HEK293 (cell line): Measurements from ENCODE around the gene RPL9.

Experiments used
- CTCF ChIA-PET: fragments of 350-600 bp; formaldehyde crosslinking; extraction: SDS; loops from one replicate; lab custom pipeline; 2021; ENCODE audit warnings: antibody characterized with exemption; lab: Yijun Ruan, JAX
- POLR2A ChIA-PET: fragments of 300-600 bp; formaldehyde crosslinking; extraction: SDS; loops from one replicate; lab custom pipeline; 2020; ENCODE audit warnings: antibody characterized with exemption, inconsistent platforms; lab: Yijun Ruan, JAX
- H3K27ac ChIP-seq: fragments of 200-500 bp; sonication (Bioruptor generic); 2 replicates; pipeline ENCODE4 v1.5.1; 2014; ENCODE audit warnings: low read depth, low read length, control low read depth, inconsistent platforms; ENCODE audit errors: extremely low read depth
- H3K36me3 ChIP-seq, 2 experiments: fragments of 200-500 bp in 1 of 2; sonication (Bioruptor generic) in 1 of 2; 1 replicate in 1 of 2; 2 replicates in 1 of 2; pipeline ENCODE4 v1.5.1; 2014 to 2017; ENCODE audit warnings: inconsistent platforms in 2 of 2, low read length in 2 of 2; ENCODE audit not compliant: control insufficient read depth in 2 of 2, insufficient read depth in 1 of 2
- H3K4me1 ChIP-seq: fragments of 200-500 bp; sonication (Bioruptor generic); 2 replicates; pipeline ENCODE4 v1.5.1; 2014; ENCODE audit warnings: mild to moderate bottlenecking, low read length, inconsistent platforms; ENCODE audit not compliant: control insufficient read depth, insufficient read depth
- H3K4me3 ChIP-seq: 2 replicates; pipeline ENCODE4 v1.5.1; 2011; ENCODE audit warnings: low read depth, mild to moderate bottlenecking, control low read depth, low read length, moderate library complexity
- H3K9me3 ChIP-seq: fragments of 200-500 bp; sonication (Bioruptor generic); 2 replicates; pipeline ENCODE4 v1.5.1; 2014; ENCODE audit warnings: low read depth, low read length, inconsistent platforms; ENCODE audit not compliant: control insufficient read depth, insufficient read depth
- GLI2 ChIP-seq: fragments of 450-650 bp; formaldehyde crosslinking; IDR thresholded peaks from 2 replicates; pipeline ENCODE4; 2017; ENCODE audit warnings: missing biosample characterization, missing genetic modification characterization, low read depth, borderline replicate concordance
- SP3 ChIP-seq: fragments of 450-650 bp; formaldehyde crosslinking; IDR thresholded peaks from 2 replicates; pipeline ENCODE4 v1.5.1; 2016; ENCODE audit warnings: missing biosample characterization, missing genetic modification characterization
- ZBTB48 ChIP-seq: fragments of 450-650 bp; formaldehyde crosslinking; IDR thresholded peaks from 2 replicates; pipeline ENCODE4 v1.5.1; 2016; ENCODE audit warnings: missing biosample characterization, missing genetic modification characterization
- ZBTB8A ChIP-seq: fragments of 450-650 bp; formaldehyde crosslinking; IDR thresholded peaks from 2 replicates; pipeline ENCODE4 v1.5.1; 2016; ENCODE audit warnings: missing biosample characterization, missing genetic modification characterization
- ZEB2 ChIP-seq: fragments of 450-650 bp; formaldehyde crosslinking; IDR thresholded peaks from 2 replicates; pipeline ENCODE4 v1.5.1; 2016; ENCODE audit warnings: missing biosample characterization, missing genetic modification characterization
- ZNF138 ChIP-seq: fragments of 450-650 bp; formaldehyde crosslinking; IDR thresholded peaks from 2 replicates; pipeline ENCODE4 v1.5.1; 2016; ENCODE audit warnings: missing biosample characterization, missing genetic modification characterization, borderline replicate concordance
- ZNF140 ChIP-seq: fragments of 450-650 bp; formaldehyde crosslinking; IDR thresholded peaks from 2 replicates; pipeline ENCODE4 v1.5.1; 2016; ENCODE audit warnings: missing biosample characterization, missing genetic modification characterization
- ZNF157 ChIP-seq: fragments of 450-650 bp; formaldehyde crosslinking; IDR thresholded peaks from 2 replicates; pipeline ENCODE4 v1.5.1; 2016; ENCODE audit warnings: missing biosample characterization, missing genetic modification characterization
- ZNF174 ChIP-seq: fragments of 450-650 bp; formaldehyde crosslinking; IDR thresholded peaks from 2 replicates; pipeline ENCODE4 v1.5.0; 2017; ENCODE audit warnings: missing biosample characterization, mild to moderate bottlenecking, missing genetic modification characterization
- ZNF202 ChIP-seq: fragments of 450-650 bp; formaldehyde crosslinking; IDR thresholded peaks from 2 replicates; pipeline ENCODE4 v1.5.1; 2016; ENCODE audit warnings: missing biosample characterization, missing genetic modification characterization, borderline replicate concordance
- ZNF223 ChIP-seq: fragments of 450-650 bp; formaldehyde crosslinking; IDR thresholded peaks from 2 replicates; pipeline ENCODE4 v1.5.1; 2016; ENCODE audit warnings: missing biosample characterization, missing genetic modification characterization
- ZNF341 ChIP-seq: fragments of 450-650 bp; formaldehyde crosslinking; IDR thresholded peaks from 2 replicates; pipeline ENCODE4; 2016; ENCODE audit warnings: low read depth, missing biosample characterization, missing genetic modification characterization
- ZNF48 ChIP-seq: fragments of 450-650 bp; formaldehyde crosslinking; IDR thresholded peaks from 2 replicates; pipeline ENCODE4 v1.5.1; 2016; ENCODE audit warnings: missing biosample characterization, missing genetic modification characterization
- ZNF529 ChIP-seq: fragments of 450-650 bp; formaldehyde crosslinking; IDR thresholded peaks from 2 replicates; pipeline ENCODE4 v1.5.1; 2017; ENCODE audit warnings: missing genetic modification characterization, missing biosample characterization; ENCODE audit not compliant: insufficient replicate concordance
- ZNF624 ChIP-seq: fragments of 450-650 bp; formaldehyde crosslinking; IDR thresholded peaks from 2 replicates; pipeline ENCODE4 v1.5.1; 2017; ENCODE audit warnings: missing biosample characterization, missing genetic modification characterization
- ZNF629 ChIP-seq: fragments of 450-650 bp; formaldehyde crosslinking; IDR thresholded peaks from 2 replicates; pipeline ENCODE4 v1.5.1; 2017; ENCODE audit warnings: missing biosample characterization, missing genetic modification characterization
- ZNF76 ChIP-seq: fragments of 450-650 bp; formaldehyde crosslinking; IDR thresholded peaks from 2 replicates; pipeline ENCODE4; 2016; ENCODE audit warnings: low read depth, missing biosample characterization, missing genetic modification characterization, borderline replicate concordance
- ZNF837 ChIP-seq: fragments of 450-650 bp; formaldehyde crosslinking; IDR thresholded peaks from 2 replicates; pipeline ENCODE4 v1.5.1; 2016; ENCODE audit warnings: missing biosample characterization, missing genetic modification characterization
- TF ChIP-seq, protein P1 (sequence below): sonication (generic); formaldehyde crosslinking; IDR thresholded peaks from 2 replicates; pipeline ENCODE4 v1.8.1; 2022; ENCODE audit warnings: mild to moderate bottlenecking, moderate library complexity, missing genetic modification reagents
- TF ChIP-seq, protein P2 (sequence below): fragments of 450-650 bp; formaldehyde crosslinking; IDR thresholded peaks from 2 replicates; pipeline ENCODE4 v1.5.1; 2017; ENCODE audit warnings: missing biosample characterization, missing genetic modification characterization
- TF ChIP-seq, protein P3 (sequence below): fragments of 450-650 bp; formaldehyde crosslinking; IDR thresholded peaks from 2 replicates; pipeline ENCODE4 v1.5.1; 2016; ENCODE audit warnings: missing biosample characterization, missing genetic modification characterization
- TF ChIP-seq, protein P4 (sequence below): fragments of 450-650 bp; formaldehyde crosslinking; conservative IDR thresholded peaks from 2 replicates; pipeline ENCODE4 v1.5.1; 2016; ENCODE audit warnings: low read depth, missing biosample characterization, missing genetic modification characterization
- TF ChIP-seq, protein P5 (sequence below): fragments of 450-650 bp; formaldehyde crosslinking; conservative IDR thresholded peaks from 2 replicates; pipeline ENCODE4 v1.5.1; 2016; ENCODE audit warnings: low read depth, missing biosample characterization, missing genetic modification characterization

Gene RPL9

DNA sequence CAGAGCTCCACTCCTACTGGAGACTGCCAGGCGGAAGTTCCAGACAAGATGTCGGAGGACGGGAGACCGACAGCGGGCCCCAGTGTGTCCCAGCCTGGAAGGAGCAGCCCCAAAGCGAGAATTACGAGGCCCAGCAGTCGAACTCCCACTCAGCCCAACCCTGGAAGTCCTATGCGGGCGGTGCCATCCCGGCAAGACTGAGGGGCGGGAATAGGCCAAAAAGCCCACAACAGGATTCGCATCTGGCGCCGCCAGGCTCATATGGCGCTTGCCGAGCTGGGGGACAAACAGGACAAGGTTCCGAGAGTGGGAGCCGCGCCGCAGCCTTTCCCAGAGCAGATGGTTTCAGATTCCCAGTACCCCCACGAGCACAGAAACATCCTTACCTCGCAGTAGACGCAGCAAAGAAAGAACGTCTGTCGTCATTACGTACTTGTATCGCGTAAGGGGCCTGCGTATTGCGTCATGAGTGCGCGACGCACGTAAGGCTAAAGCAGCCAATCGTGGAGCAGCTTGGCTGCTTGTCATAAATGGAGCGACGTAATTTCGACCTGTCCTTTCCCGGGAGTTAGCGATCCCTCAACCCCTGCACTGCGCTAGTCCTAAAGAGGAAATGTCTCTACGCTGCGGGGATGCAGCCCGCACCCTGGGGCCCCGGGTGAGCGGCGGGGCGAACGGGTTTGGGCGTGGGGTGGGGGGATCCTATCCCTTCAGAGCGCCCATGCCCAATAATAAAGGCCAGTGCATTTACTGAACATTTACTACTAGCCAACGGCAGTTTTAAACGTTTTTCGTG lies at the start of gene RPL9, which contains the start of gene LIAS (continued):
- TF ChIP-seq, protein P1, sequence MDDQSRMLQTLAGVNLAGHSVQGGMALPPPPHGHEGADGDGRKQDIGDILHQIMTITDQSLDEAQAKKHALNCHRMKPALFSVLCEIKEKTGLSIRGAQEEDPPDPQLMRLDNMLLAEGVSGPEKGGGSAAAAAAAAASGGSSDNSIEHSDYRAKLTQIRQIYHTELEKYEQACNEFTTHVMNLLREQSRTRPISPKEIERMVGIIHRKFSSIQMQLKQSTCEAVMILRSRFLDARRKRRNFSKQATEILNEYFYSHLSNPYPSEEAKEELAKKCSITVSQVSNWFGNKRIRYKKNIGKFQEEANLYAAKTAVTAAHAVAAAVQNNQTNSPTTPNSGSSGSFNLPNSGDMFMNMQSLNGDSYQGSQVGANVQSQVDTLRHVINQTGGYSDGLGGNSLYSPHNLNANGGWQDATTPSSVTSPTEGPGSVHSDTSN (CRISPR knock-in tag), result 0 out of 2 replicates have a peak, but pooled peaks have one; percentile 51
- TF ChIP-seq, protein P2, sequence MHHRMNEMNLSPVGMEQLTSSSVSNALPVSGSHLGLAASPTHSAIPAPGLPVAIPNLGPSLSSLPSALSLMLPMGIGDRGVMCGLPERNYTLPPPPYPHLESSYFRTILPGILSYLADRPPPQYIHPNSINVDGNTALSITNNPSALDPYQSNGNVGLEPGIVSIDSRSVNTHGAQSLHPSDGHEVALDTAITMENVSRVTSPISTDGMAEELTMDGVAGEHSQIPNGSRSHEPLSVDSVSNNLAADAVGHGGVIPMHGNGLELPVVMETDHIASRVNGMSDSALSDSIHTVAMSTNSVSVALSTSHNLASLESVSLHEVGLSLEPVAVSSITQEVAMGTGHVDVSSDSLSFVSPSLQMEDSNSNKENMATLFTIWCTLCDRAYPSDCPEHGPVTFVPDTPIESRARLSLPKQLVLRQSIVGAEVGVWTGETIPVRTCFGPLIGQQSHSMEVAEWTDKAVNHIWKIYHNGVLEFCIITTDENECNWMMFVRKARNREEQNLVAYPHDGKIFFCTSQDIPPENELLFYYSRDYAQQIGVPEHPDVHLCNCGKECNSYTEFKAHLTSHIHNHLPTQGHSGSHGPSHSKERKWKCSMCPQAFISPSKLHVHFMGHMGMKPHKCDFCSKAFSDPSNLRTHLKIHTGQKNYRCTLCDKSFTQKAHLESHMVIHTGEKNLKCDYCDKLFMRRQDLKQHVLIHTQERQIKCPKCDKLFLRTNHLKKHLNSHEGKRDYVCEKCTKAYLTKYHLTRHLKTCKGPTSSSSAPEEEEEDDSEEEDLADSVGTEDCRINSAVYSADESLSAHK (tag by site-specific recombination), result peak; percentile 70; the same call in 1 of the 2 replicates
- TF ChIP-seq GLI2 (tag by site-specific recombination) (no peak), ZNF76 (peak; percentile 73; the same call in 1 of the 2 replicates), ZNF341 (0 out of 2 replicates have a peak, but pooled peaks have one; percentile 8), ZNF140 (tag by site-specific recombination) (no peak), ZBTB8A (tag by site-specific recombination) (peak; percentile 42; the same call in 1 of the 2 replicates), ZNF629 (tag by site-specific recombination) (peak; percentile 99), ZNF223 (tag by site-specific recombination) (no peak), ZNF157 (tag by site-specific recombination) (no peak), ZNF837 (no peak)
- TF ChIP-seq, protein P3, sequence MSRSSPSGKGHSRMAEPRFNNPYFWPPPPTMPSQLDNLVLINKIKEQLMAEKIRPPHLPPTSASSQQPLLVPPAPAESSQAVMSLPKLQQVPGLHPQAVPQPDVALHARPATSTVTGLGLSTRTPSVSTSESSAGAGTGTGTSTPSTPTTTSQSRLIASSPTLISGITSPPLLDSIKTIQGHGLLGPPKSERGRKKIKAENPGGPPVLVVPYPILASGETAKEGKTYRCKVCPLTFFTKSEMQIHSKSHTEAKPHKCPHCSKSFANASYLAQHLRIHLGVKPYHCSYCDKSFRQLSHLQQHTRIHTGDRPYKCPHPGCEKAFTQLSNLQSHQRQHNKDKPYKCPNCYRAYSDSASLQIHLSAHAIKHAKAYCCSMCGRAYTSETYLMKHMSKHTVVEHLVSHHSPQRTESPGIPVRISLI (tag by site-specific recombination), result no peak

DNA sequence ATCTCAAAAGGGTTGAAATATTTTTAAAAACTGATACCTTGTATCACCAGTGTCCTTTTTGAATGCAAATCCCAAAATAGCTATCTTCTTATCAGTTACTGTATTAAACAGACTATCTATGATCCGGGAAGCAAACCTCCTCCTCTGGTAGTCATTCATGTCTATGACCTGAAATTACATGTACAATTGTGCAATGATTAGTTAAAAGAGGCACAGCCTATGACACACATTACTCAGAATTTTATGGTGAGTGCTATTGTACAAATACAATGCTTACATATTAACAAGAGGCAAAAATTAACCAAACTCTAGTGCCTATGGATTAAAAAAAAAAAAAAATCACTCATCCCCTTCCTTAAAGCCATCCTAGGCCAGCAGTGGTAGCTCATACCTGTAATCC lies 46.9 kb upstream of the RPL9 start:
- Histone ChIP-seq H3K4me3 (no peak overlapping the region), H3K36me3 (peaks cover 19 to 81% of the 10 kb centered on the region in 2 experiments), H3K27ac (no peak overlapping the region), H3K4me1 (no peaks in the 10 kb centered on the region)
- CTCF ChIA-PET, result no interaction called here
- POLR2A ChIA-PET, result no interaction called here
- no peak for TF ChIP-seq ZNF174 (tag by site-specific recombination)
- no peak for TF ChIP-seq ZNF138
- no peak for TF ChIP-seq ZEB2 (tag by site-specific recombination)
- TF ChIP-seq ZNF48, result no peak
- TF ChIP-seq, protein P4, sequence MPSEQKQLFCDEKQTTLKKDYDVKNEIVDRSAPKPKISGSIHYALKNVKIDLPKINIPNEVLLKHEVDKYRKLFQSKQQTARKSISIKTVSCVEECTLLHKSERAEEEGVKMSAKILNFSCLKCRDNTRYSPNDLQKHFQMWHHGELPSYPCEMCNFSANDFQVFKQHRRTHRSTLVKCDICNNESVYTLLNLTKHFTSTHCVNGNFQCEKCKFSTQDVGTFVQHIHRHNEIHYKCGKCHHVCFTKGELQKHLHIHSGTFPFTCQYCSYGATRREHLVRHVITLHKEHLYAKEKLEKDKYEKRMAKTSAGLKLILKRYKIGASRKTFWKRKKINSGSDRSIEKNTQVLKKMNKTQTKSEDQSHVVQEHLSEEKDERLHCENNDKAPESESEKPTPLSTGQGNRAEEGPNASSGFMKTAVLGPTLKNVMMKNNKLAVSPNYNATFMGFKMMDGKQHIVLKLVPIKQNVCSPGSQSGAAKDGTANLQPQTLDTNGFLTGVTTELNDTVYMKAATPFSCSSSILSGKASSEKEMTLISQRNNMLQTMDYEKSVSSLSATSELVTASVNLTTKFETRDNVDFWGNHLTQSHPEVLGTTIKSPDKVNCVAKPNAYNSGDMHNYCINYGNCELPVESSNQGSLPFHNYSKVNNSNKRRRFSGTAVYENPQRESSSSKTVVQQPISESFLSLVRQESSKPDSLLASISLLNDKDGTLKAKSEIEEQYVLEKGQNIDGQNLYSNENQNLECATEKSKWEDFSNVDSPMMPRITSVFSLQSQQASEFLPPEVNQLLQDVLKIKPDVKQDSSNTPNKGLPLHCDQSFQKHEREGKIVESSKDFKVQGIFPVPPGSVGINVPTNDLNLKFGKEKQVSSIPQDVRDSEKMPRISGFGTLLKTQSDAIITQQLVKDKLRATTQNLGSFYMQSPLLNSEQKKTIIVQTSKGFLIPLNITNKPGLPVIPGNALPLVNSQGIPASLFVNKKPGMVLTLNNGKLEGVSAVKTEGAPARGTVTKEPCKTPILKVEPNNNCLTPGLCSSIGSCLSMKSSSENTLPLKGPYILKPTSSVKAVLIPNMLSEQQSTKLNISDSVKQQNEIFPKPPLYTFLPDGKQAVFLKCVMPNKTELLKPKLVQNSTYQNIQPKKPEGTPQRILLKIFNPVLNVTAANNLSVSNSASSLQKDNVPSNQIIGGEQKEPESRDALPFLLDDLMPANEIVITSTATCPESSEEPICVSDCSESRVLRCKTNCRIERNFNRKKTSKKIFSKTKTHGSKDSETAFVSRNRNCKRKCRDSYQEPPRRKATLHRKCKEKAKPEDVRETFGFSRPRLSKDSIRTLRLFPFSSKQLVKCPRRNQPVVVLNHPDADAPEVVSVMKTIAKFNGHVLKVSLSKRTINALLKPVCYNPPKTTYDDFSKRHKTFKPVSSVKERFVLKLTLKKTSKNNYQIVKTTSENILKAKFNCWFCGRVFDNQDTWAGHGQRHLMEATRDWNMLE (tag by site-specific recombination), result no peak
- TF ChIP-seq, protein P5, sequence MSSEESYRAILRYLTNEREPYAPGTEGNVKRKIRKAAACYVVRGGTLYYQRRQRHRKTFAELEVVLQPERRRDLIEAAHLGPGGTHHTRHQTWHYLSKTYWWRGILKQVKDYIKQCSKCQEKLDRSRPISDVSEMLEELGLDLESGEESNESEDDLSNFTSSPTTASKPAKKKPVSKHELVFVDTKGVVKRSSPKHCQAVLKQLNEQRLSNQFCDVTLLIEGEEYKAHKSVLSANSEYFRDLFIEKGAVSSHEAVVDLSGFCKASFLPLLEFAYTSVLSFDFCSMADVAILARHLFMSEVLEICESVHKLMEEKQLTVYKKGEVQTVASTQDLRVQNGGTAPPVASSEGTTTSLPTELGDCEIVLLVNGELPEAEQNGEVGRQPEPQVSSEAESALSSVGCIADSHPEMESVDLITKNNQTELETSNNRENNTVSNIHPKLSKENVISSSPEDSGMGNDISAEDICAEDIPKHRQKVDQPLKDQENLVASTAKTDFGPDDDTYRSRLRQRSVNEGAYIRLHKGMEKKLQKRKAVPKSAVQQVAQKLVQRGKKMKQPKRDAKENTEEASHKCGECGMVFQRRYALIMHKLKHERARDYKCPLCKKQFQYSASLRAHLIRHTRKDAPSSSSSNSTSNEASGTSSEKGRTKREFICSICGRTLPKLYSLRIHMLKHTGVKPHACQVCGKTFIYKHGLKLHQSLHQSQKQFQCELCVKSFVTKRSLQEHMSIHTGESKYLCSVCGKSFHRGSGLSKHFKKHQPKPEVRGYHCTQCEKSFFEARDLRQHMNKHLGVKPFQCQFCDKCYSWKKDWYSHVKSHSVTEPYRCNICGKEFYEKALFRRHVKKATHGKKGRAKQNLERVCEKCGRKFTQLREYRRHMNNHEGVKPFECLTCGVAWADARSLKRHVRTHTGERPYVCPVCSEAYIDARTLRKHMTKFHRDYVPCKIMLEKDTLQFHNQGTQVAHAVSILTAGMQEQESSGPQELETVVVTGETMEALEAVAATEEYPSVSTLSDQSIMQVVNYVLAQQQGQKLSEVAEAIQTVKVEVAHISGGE, result no peak
- no peak for TF ChIP-seq ZNF157 (tag by site-specific recombination)
- TF ChIP-seq SP3 (tag by site-specific recombination), result no peak
- TF ChIP-seq ZNF624 (tag by site-specific recombination), result no peak
- TF ChIP-seq ZBTB48 (tag by site-specific recombination), result no peak
- no peak for TF ChIP-seq ZNF529 (tag by site-specific recombination)
- TF ChIP-seq ZNF202 (tag by site-specific recombination), result no peak
- TF ChIP-seq, all 188 proteins: peak for 0
- no peaks in the 10 kb centered on the region for H3K9me3 ChIP-seq
